ENCODE results near the gene FASTKD3.

GRCh38 chr5:7878381-7878873 lies 9.6 kb upstream of the FASTKD3 start:
- no peak for TF ChIP-seq CTCF (conservative IDR thresholded peaks at IDR 0.05)
- no peak for TF ChIP-seq EZH2 (IDR thresholded peaks at IDR 0.05; ENCODE audit: low read depth)

All from PC-9 (cell line).